Right hindlimb (tissue), 1 donor: ENCODE data around the gene TNIK.
"Not testable (repeated sequence)": the region's sequence is repeated elsewhere in the genome, so short reads cannot be mapped to it uniquely, and the experiment has no call there.

Experiments
- DNase-seq: peaks from one replicate; pipeline ENCODE4 v3.0.0-alpha.2; 2018

TNIK gene

DNA sequence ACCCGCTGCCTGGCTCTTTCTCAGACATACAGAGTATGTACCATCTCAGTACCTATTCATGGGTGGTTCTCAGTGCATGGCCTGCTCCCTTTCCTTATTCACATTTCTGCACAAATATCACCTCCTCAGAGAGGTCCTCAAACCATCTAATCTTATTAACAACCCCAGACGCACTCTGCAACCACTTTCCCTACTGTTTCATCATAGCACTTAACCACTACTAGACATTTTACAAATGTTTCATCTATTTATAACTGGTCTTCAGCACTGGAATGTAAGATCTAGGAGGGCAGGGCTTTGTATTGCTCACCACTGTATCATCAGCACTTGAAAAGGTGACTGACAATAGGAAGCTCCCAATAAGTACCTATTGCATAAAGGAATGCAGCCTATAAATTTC is 45.1 kb downstream of the TNIK start:
- DNase-seq, result no peak

DNA sequence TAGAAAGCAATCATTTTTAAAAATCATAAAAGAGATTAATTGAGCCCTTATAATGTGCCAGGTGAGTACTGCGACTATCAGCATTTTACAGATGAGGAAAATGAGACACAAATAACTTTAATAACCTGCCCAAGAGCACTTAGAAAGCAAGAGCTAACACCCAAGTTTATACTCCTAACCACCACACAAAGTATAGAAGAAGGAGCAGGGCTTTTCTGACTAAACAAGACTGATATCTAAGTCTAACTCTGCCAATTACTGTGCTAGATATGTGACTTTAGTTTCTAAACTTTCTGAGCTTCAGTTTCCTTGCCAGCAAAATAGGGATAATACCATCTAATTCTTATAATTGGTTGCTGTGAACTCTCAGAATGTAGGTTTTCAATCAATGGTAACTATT is 47.7 kb downstream of the TNIK start:
- DNase-seq, result no peak

DNA sequence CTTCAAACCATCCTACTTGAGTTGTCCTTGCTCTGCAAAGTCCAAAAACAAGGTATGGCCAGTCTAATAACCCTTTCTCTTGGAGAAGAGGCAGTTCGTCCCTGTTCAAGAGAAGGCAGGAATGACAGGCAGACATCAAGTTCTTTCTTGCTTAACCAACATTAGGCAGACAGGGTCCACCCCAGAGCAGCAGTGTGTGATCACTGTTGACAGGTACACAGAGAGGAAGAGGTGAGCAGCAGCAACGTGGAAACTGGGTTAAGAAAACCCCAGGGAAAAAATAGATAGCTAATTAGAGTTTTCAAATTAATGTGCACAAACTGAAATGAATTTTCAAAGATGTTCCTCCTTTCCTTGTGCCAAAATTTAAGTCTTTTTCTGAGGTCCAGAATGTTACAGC is 48.2 kb downstream of the TNIK start:
- no peak for DNase-seq

DNA sequence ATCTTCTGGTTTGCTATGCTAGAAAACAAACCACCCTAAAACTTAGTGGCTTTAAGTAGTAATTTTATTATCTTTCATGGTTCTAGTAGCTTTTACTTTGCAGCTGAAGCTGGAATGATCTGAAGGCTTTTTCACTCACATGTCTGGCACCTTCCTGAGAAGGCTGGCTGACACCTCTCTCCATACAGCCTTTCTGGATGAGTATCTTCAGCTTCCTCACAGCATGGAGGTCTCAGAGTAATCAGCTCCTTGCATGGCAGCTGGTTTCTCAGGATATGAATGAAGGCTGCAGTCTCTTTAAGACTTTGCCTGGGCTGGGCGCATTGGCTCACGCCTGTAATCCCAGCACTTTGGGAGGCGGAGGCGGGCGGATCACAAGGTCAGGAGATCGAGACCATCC is 50.0 kb downstream of the TNIK start:
- DNase-seq, result no peak

DNA sequence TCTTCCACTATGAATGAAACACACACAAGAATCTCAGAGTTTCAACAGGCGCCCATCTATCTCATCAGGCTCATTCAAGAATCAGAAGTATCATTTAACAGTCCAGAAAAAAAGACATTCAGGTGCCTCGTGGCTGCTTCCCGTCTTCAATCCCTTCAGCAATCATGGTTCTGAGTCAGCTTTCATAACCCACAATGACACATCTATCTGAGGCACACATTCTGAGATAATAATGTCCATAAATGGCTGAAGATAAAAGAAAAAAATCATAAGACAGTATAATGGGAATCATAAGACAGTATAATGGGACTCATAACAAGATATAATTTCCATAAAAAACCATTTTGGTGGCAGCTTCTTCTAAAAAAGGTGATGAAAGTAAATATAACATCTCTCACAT is 52.4 kb downstream of the TNIK start:
- no peak for DNase-seq

DNA sequence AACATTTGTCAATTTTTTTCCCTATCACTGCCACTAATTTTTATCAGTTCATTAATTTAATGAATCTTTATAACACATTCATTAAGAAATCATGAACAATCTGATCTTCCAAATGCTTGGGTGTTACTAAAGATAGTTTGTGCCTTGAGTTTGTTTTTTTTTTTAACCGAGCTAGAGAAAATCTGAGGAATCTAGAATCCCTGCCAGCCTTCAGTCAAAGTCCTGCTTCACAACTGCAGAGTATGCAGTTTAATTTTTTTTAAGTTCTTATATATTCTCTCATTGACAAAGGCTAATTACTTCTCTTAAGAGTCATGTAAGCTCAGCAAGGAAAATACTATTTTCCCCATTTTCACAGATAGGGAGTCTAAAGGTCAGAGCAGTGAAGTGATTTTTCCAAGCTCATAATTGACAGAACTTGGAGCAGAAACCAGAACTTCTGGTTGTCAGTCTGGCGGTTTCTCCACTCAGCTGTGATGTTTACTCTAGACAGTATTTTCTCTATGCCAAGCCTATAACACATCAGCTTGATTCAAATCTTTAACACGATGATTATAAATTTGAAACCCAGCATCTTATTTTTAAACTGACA is 55.7 kb downstream of the TNIK start:
- DNase-seq, result no peak

DNA sequence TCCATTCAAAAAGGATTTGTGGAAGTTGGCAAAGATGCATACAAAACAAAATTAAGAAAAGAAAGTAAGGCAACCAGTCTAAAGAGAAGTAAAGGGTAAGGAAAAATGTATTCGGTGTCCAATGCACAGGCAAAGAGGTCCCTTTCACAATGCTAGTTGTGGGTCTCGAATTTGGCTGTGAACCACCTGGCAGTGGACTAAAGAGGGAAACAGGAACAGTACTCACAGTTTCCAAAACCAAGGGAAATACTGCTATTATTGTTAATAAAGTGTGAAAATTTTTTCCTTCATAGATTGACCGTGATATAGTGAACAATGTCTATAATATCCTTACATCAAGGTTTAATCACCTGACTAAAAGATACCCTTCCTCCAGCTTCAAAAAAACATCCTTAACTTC is 57.9 kb downstream of the TNIK start:
- no peak for DNase-seq

DNA sequence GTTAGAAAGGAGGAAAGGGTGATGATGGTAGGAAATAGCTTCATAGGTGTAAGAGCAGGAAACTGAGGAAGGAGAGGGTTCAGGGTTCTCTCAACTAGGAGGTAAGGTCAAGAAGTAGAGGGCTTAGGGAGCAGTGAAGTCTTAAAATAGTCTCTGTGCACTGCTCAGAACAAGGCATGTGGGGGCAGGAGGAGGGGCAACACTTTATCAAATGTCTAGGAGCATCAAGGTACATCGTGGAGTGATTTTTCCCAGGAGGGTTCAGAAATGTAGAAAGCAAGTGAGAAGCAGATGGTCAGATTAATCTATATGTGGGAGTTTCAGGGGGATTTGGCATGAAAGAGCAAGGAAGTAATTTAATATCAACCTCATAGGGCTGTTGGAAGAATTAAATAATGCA is 58.8 kb downstream of the TNIK start:
- DNase-seq, result no peak

DNA sequence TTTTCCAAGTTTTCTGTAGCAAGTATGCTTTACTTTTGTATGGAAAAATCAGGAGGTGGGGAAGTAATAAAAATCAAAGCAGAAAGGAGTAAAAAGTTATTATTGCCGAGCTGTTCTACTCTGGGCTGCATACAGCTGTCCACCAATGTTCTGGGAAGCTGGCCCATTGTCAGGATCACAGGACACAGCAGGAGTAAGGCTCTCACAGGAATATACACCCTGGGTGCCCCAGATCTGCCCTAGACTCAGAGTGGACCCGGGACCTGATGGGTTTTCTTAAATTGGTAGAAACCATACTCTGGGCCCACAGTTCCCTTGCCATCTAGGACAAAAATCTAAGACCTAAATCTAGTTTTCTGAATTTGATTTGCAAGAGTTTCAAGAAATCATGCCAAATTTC is 60.4 kb downstream of the TNIK start:
- no peak for DNase-seq

DNA sequence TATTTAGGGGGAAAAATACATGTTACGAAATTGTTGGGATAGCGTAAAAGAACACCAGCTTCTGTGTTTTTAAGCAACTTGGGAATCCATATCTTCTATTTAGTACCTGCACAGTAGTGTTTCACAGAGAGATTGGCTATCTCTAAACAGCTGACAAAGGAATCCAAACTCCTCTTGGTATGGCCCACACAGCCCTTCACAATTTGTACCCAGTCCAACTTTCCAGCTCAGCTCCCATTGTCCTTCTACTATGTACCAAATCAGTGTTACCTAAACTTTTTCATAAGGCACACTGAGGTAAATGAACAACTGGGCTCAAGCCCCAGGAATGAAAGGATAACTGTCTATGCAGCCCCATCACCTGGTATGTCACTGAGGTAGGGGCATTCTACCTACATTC is 61.9 kb downstream of the TNIK start:
- no peak for DNase-seq

DNA sequence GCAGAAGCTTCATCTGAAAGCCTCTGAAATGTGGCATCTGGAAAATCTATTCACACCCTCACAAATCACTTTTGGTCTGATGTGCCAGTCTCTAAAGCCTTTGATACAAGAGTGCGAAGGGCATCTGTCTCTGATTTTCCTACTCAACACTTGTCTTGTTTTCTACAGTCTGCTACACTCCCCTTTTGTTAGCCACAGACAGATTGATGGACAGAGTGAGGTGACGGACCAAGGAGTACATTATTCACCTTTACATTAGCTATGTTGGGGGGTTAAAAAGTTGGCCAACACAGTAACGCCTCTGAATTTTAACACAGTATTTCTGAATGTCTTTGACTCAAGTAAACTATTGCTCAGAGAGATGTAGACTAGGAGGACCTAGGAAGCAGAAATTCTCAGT is 63.1 kb downstream of the TNIK start:
- DNase-seq, result no peak

DNA sequence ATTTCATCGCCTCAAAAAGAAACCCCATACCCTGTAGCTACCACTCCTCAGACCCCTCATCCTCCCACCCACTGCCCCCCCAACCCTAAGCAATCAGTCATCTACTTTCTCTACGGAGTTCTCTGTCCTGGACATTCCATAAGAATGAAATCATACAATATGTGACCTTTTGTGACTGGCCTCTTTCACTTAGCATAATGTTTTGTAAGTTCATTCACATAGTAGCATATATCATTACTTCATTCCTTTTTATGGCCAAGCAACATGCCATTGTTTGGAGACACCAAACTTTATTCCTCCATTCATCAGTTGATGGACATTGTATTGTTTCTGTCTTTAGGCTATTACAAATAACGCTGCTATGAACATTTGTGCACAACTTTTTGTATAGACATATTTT is 64.2 kb downstream of the TNIK start:
- DNase-seq, result no peak

DNA sequence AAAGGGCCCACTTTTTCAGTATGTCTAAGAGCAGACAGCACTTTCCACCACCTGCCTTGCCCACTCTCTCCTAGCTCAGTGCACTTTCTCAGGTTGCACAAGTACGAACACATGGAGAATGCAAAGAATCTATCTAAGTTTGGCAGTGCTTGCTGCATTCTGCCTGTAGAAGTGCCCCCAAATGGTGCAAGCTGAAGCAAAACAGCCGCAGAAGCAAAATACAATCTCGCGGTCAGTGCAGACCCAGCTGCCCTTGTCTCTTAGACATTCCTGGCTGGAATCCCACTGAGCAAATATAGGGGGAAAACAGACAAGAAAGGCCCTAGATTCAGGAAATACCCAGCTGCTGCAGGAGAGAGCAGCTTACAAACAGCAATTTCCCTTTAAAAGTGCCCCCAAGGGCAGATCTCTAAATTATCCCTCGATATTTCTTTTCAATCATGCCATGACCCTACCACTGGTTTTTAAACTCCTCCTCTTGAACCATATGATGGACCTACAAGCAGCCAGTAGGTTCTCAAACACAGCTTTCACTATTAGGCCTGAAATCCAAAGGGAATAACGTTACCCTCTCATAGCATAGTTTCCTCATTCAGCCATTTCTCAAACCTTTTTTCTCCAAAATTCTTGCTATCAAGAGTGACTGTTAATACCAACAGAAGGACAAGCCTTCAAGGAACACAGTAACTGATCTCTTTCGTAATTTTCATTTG is 67.0 kb downstream of the TNIK start:
- DNase-seq, result peak; percentile 83

DNA sequence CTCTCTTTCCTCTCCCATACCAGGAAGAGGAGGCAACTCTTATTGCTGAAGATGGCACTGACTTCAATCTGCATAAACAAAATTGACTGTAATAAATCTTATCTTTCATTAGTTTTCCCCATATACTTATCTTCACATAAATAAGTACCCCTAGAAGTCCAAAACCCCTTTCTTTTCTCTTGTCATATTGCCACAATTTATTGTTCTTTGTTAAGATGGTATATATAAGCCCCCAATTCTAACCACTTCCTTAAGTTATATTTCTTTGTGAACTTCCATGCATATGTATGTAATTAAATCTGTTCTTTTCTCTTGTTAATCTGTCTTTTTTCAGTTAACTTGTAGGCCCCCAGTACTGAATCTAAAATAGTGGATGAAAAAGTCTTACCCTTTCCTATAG is 68.8 kb downstream of the TNIK start:
- DNase-seq, result no peak

DNA sequence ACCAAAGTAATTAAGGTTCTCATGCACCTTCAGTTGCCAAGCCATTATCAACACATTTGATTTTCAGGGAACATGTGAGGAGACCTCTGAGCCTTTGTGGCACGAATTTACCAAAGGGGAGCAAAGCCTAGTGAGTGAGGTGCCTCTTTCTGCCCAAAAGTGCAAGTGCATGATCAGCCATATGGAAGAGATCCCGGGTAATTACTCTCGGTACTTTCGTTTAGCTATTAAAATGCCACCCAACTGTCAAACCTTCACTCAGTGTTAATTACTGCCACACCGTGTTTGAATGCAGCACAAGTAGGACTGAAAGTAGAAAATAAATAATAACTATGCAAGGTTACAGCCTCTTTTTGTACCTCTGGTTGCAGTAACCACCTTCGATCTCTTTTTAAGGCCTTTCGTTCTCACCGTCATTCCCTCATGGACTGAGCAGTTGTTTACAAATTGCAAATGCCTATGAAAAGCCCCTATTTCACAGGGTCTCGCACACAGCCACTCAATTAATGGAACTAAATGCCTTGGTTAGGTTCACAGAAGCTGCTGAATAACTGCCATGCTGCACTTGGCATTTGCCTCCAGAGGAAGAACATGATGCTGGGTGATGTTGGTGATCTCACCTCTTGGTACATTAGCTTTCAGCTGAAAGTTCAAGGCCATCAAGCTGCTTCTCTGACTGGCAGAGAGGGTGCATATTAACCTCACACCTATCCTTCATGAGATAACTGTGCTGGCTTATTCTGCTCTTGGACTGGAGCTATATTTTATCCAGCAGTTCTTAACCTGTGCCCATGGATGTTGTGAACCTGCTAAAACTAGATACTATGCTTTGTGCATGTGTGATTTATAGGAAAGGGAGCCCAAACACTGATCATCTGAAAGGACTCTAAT is 69.9 kb downstream of the TNIK start:
- DNase-seq, result no peak

DNA sequence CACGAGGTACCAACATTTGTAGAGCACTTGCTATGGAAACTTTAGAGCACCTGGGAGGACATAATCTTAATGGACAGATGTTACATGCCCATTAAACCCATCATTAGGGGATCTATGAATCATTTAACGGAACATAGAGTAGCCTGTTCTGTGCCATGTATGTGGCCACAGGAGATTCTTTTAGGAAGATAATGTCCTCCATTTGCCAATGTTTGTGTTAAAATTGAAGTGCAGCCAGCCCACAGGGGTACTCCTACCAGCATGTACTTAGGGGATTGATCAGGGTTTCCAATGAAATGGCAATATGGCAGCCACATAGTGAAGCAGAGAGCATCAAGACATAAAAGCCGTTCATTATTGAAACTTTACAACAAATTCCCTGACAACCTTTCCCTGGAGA is 70.7 kb downstream of the TNIK start:
- DNase-seq, result no peak

DNA sequence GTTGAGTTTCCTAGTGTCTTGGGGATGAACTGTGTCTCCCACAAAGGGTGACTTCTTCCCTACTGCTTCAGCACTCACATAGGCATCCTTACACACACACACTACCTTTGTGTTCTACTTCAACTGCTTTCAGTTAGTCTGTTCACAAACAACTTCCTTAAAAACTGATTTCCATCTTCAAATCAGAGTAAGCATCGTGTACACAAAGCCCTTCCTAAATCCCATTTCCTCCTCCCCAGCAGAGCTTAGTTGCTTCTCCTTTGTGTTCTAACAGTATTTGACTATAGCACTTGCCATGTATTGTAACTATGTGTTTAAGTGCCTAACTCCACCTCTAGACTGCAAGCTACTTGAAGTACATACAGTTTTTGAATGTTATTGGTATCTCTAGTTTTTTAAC is 71.7 kb downstream of the TNIK start:
- DNase-seq, result no peak

DNA sequence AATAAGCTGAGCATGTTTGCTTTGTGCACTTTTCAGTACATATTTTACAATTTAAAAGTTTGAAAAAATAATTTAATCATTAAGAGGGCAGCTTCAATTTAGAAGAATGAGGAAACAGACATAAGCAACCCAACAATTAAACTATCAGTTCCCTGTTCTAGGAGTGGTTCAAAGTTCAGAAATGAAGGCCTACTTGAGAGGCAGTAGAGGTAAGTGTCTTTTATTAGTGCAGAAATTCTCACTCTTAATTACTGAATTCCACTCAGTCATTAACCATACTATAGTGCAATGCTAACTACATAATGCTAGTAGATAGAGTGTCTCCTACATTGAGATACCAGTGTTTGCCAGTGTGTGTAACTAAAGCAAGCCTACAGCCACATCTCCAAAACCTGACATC is 73.1 kb downstream of the TNIK start:
- DNase-seq, result no peak

DNA sequence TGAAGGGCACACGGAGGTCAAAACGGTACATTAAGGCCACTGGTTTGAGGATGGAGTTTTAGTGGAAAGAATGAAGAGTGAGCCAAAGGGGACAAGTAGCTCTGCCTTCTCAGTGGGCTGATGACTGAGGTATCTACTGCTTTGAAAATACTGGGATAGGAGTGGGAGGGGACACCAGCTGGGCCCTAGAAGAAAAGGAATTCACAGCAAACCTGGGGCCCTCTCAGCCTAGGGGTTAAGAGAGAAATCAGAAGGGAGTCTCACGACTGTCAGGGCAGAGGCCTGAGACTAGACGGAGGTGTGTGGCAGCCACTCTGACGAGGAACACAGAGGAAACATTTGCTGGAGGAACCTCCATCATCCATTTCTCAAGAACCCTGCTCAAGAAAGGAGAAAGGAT is 75.1 kb downstream of the TNIK start:
- DNase-seq, result no peak

DNA sequence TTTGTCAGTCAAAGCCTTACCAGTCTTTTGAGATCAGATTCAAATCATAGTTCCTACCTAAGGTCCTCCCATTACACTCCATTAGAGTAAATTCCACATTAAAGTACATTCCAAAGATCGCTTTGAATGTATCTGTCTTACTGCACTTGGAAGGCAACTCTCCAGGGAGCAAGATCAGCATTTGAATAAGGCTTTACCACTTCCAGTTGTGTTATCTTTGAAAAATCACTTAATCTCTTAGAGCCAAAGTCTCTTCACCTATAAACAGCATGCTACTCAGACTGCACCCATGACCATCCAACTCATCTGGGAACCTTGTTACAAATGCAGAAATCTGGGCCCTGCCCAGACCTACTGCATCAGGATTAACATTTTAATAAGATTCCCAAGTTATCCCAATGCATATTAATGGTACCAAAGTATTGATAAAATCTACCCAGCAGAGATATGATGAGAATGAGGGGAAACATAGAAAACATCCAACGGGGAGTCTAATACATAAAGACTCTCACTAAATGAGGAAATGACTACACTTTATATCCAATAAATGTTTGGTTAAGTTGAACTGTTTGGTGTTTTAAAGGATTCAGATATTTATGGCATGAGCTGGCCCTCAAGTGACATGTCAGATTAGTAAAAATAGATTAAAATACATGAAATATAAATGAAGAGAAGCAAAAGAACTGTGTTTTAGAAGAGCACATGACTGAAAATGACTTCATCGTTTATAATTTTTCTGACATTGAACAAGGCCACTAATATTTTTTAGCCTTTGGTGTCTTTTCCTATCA is 75.9 kb downstream of the TNIK start:
- no peak for DNase-seq

DNA sequence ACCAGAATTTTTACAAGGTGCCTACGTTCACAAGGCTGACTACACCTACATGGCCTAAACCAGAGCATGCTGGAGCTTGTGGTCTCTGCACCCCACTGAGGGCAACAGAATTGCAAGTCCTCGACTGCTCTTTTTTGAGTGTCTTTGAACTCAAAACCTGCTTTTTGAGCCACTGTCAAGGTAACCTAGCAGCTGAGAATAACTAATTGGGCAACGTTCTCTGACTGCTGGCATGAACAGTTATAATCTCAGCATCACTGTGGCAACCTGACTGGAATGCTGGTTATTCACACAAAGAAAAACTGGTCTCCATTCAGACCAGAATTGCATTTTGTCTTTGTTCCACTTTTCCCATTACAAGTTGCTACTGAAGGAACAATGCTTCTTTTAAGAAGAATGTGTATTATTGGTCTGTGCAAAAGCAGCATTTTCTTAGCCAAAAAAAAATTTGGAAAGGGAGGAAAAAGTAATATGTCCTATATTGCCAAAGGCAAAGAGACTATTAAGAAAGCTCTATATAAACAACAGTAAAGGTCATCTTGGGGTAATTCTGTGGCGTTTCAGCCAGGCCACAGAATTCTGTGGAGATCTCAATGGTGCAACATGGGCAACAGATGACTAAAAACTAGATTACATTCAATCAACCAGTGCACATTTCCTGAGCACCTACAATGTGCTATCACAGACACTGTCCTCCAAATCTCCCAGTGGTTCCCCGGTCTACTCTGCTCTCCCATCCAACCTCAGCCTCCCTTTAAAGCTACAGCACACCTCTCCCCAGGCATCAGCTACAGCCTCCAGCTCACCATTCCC is 76.8 kb downstream of the TNIK start:
- DNase-seq, result peak; percentile 25

DNA sequence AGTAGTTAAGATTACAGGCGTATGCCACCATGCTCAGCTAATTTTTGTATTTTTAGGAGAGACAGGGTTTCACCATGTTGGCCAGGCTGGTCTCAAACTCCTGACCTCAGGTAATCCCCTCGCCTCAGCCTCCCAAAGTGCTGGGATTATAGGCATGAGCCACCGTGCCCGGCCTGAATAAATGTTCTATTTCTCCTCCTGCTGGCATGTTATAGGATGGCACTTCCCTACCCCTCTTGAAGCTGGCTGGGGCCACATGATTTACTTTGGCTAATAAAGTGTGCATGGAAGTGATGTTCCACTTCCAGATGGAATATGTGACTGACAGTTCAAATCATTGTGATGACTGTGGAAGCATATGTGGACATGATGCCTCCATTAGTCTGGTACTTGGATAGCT is 77.9 kb downstream of the TNIK start:
- not testable (repeated sequence) for DNase-seq
